Measurements from ENCODE around the gene CYP27A1. TPM values are rescaled to one million over a fixed set of nuclear protein-coding genes. Genes with fewer than 3 reads are reported as not detected.

Gene CYP27A1
- polyA plus RNA-seq, 3 donors, result 48.3 to 63.2 (median 59.1) TPM

GRCh38 chr2:218855305-218856166 lies 73.6 kb downstream of the CYP27A1 start:
- DNase-seq, result no peak

- no peak for DNase-seq
Measured at GRCh38 chr2:218856167-218856895, 74.4 kb downstream of the CYP27A1 start.

- DNase-seq, result no peak
Measured at GRCh38 chr2:218856896-218857243, 74.9 kb downstream of the CYP27A1 start.

GRCh38 chr2:218857371-218858137 lies 75.6 kb downstream of the CYP27A1 start:
- no peak for DNase-seq

DNA sequence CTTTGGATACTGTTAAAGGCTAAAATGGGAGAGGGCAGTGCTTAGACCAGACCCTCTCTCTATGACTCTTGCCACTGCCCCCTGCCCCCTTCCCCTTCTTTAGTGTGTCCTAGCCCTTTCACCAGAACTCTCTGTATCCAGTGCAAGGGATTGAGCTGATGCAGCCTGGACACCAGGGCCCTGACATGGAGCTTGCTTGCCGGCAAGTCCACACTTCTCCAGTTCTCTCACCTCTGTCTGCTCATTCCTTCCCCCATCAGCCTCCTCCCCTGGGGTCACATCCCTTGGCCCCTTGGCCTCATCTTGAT lies 76.1 kb downstream of the CYP27A1 start:
- no peak for DNase-seq

- DNase-seq, result no peak
Measured at GRCh38 chr2:218858671-218859555, 77.0 kb downstream of the CYP27A1 start.

GRCh38 chr2:218859556-218859987 lies 77.6 kb downstream of the CYP27A1 start, which contains the start of gene WNT6:
TSS of gene WNT6 (plus strand) at chr2:218859805. CDS start at chr2:218860038, 233 bp downstream.
- no peak for DNase-seq

- DNase-seq, result no peak
Measured at GRCh38 chr2:218859988-218860831, 78.3 kb downstream of the CYP27A1 start.

- peak; percentile 88 for DNase-seq
Measured at GRCh38 chr2:218860950-218861381, 79.0 kb downstream of the CYP27A1 start.

GRCh38 chr2:218861645-218862318 lies 79.8 kb downstream of the CYP27A1 start:
- DNase-seq, result no peak

DNA sequence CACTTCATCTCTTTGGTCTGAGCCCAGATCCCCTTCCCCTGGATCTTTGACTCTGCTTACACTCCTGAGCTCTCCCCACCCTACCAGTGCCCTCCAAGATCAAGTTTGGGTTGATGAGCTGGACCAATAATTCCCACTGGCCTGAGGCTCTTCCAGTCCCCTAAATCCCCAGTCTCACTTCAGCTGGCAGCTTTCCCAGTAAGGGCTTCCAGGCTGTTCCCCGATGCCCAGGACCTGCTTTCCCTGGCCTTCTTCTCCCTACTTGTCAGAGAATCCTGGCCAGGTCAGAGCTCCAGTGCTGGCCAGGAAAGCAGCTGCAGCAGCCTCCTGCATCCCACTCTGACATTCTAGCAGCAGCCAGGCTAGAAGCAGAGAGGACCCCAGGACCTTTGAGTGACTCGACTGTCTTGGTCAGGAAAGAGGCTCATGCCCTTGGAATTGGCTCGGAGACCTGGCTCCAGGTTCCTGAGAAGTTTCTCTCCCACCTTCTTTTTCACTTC lies 81.1 kb downstream of the CYP27A1 start:
- no peak for DNase-seq

Other genes starting within 250 kb of the CYP27A1 start
- gene USP37, start 213.8 kb upstream of the CYP27A1 start, polyA plus RNA-seq (ENCODE audit: insufficient read length in 3 of 3), result 10 to 100 TPM; 16.1 to 22.6 (median 16.4) TPM
- 10 to 100 TPM; 47.2 to 57.9 (median 57.1) TPM for gene CNOT9, start 213.3 kb upstream of the CYP27A1 start, polyA plus RNA-seq (ENCODE audit: insufficient read length in 3 of 3)
- gene PLCD4, start 174.2 kb upstream of the CYP27A1 start, polyA plus RNA-seq (ENCODE audit: insufficient read length in 3 of 3), result 10 to 100 TPM in 1 of 3 donors, 1 to 10 TPM in 2; 8.2 to 10.1 (median 9.6) TPM
- 10 to 100 TPM; 18.9 to 25.3 (median 20.8) TPM for gene ZNF142, start 122.5 kb upstream of the CYP27A1 start, polyA plus RNA-seq (ENCODE audit: insufficient read length in 3 of 3)
- gene BCS1L, start 122.5 kb upstream of the CYP27A1 start, polyA plus RNA-seq (ENCODE audit: insufficient read length in 3 of 3), result 10 to 100 TPM; 53.9 to 61.2 (median 56.5) TPM
- 10 to 100 TPM; 43.4 to 45.9 (median 45.3) TPM for gene RNF25, start 110.1 kb upstream of the CYP27A1 start, polyA plus RNA-seq (ENCODE audit: insufficient read length in 3 of 3)
- 100 to 1,000 TPM in 2 of 3 donors, 10 to 100 TPM in 1; 65.8 to 113 (median 107) TPM for gene STK36, start 110.1 kb upstream of the CYP27A1 start, polyA plus RNA-seq (ENCODE audit: insufficient read length in 3 of 3)
- 10 to 100 TPM; 30.6 to 44.1 (median 40.2) TPM for gene TTLL4, start 71.3 kb upstream of the CYP27A1 start, polyA plus RNA-seq (ENCODE audit: insufficient read length in 3 of 3)
- gene PRKAG3, start 49.7 kb downstream of the CYP27A1 start, polyA plus RNA-seq (ENCODE audit: insufficient read length in 3 of 3), result under 1 TPM; 0.06 to 0.21 (median 0.12) TPM
- gene WNT6, start 77.7 kb downstream of the CYP27A1 start, polyA plus RNA-seq (ENCODE audit: insufficient read length in 3 of 3), result under 1 TPM; 0.36 to 0.61 (median 0.43) TPM
- gene WNT10A, start 98.7 kb downstream of the CYP27A1 start, polyA plus RNA-seq (ENCODE audit: insufficient read length in 3 of 3), result 1 to 10 TPM; 1.0 to 1.6 (median 1.1) TPM
- gene CDK5R2, start 177.5 kb downstream of the CYP27A1 start, polyA plus RNA-seq (ENCODE audit: insufficient read length in 3 of 3), result under 1 TPM in 1 of 3 donors, not detected in 2; 0.13 TPM
- gene FEV, start 203.0 kb downstream of the CYP27A1 start, polyA plus RNA-seq (ENCODE audit: insufficient read length in 3 of 3), result under 1 TPM in 1 of 3 donors, not detected in 2; 0.17 TPM
- gene CRYBA2, start 211.3 kb downstream of the CYP27A1 start, polyA plus RNA-seq (ENCODE audit: insufficient read length in 3 of 3), result not detected